ENCODE data around the gene CPNE4.

GRCh38 chr3:131623431-131623830 is 411.4 kb downstream of the CPNE4 start:
- no peak for TF ChIP-seq CTCF (IDR thresholded peaks at IDR 0.05; ENCODE audit: extremely low read depth in 1 of 2, insufficient read depth in 1 of 2, low read depth in 1 of 2, low read length in 2 of 2)
- TF ChIP-seq FOS (IDR thresholded peaks at IDR 0.05; ENCODE audit: borderline replicate concordance, insufficient read depth, low read length) = no peak
- no peak for TF ChIP-seq POLR2A (IDR thresholded peaks at IDR 0.05; ENCODE audit: low read depth, low read length)
- TF ChIP-seq POLR2AphosphoS5 (IDR thresholded peaks at IDR 0.05; ENCODE audit: insufficient read depth, low read depth, low read length) = no peak

Data from endothelial cell of umbilical vein (primary cell).